ENCODE measurements around the gene GGCT.

The GGCT gene

DNA sequence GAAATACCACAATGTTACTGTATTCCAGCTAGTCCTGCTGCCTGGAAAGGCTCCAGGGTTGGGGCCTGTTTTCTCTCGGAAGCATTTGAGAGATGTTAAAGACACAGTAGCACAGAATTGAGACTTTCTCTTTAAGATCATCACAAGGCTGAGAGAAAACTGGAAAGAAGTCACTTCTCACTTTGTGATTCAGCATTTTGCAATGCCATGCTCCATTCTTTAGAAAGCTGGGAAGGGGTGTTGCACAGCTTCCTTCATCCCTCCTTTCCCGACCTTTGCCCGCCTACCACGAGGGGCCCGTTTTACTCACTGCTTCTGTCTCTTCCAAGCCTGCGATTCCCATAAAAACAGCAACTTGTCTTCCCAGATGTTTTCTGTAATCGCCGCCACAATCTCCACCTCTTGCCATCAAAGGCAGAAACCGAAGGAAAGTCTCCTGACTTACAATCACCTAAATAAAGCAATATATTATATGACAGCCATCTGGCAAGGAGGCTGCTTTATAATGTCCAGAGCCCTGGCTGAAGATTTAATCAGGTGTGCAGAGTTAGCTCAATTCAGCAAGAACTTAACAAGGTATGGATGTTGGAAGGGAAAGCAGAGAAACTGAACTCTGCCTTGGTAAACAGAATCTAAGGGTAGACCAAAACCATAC is 44.9 kb downstream of the GGCT start:
- DNase-seq: no peak

DNA sequence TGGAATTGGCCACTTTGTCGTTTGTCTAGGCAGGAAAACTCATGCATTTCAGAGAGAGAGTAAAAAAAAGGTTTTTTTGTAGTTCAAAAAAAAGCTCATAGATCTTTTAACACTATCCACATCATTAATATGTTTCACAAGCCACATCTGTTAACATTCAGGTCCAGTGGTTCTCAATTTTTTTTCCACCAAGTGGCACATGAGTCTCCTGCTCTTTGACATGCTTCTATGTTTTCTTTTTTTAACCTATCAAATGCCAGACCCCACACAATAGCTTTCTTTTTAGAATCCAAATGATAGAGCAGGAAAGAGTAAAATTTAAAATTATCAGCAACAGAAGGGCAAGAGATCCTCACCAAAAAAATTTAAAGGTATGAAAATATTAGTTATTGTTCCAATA is 46.3 kb downstream of the GGCT start:
- no peak for DNase-seq

DNA sequence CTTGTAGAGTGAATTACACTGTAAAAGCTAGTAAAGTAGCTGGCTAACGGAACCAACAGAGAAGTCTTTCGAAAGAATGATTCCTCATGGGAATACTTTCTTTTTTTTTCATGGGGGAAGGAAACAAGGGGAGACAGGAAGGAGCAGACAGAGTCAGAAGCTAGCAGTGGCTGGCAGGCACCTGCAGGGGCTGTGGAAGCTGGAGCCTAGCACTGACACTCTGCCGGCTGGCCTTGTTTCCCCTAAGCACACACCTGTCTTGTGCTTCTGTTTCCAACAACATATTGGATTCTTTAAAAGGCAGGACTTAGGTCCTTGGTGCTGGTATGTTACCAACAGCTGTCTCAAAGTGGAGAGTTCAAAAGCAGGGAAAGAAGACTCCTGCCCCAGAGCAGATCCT is 50.7 kb downstream of the GGCT start:
- DNase-seq: no peak

DNA sequence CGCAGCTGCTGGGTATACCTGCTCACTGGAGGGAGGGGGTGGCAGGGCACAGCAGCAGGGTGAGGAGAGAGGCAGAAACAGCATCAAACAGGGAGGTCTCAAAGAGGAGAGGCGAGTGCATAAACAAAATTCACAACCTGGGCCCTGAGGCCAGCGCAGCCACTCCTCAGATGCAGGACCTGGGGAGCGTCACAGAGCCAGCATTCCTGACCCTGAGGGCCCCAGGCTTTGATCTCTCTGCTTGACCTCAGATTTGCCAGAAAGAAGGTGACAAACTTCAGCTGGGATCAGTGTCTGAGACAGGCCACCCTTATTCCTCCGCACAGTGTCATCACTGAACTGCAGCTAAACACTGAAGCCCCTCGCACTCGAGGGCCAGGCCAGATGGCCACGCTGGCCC is 51.6 kb downstream of the GGCT start:
- no peak for DNase-seq

DNA sequence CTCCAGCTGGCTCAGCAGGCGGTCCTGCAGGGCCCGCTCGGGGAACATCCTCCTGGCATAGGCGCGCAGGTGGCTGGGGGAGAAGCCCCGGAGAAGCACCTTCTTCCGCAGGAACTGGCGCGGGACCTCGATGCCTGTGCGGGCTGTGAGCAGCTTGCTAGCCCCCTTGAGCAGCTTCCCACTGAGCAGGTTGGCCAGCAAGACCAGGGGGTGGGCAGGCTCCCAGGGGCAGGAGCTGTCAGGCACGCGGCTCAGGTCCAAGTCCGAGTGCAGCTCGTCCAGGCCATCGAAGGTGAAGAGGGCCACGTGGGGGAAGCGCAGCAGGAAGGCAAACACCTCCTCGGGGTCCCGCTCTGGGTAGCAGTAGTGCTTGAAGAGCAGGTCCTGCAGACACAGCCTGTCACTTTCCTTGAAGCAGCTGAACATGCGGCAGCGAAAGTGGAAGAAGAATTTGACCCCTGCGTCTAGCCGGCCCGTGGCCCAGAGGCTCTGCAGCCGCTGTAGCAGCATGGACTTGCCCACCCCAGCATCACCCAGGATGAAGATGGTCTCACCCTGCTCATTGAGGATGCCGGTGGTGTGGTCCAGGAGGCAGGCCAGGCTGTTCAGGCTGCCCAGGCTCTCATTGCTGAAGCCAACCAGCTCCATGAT is 52.2 kb downstream of the GGCT start:
- DNase-seq: no peak

DNA sequence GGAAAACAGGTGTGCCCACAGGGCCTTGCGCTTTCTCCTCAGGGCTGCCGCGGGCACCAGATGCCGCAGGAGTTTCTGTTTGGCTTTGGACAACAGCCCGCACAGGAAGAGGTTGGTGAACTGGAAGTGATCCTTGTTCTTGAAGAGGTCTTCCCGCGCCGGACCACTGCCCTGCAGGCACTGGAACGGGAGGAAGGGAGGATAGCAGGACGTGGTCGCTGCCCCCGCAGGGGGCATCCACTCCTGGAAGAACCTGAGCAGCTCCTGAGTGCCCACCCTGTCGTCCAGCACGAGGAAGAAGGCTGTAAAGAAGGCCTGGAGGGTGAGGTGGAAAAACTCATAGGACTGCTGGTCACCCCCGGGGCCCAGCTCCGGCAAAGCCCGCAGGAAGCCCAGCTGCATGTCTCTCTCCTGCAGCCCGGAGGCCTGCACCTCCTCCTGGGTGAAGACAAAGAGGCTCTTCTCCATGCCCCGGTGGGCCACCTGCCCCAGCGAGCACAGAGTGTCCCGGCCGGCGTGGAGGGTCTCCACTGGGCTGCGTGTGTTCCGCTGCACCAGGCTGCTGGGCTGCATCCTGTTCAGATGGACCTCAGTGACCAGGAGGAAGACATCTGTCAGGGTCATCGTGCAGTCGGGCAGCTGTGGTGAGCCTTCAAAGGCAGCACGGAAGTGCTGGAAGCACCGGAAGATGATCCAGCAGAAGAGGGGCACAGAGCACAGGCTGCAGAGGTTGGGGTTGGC is 52.9 kb downstream of the GGCT start:
- DNase-seq: no peak

DNA sequence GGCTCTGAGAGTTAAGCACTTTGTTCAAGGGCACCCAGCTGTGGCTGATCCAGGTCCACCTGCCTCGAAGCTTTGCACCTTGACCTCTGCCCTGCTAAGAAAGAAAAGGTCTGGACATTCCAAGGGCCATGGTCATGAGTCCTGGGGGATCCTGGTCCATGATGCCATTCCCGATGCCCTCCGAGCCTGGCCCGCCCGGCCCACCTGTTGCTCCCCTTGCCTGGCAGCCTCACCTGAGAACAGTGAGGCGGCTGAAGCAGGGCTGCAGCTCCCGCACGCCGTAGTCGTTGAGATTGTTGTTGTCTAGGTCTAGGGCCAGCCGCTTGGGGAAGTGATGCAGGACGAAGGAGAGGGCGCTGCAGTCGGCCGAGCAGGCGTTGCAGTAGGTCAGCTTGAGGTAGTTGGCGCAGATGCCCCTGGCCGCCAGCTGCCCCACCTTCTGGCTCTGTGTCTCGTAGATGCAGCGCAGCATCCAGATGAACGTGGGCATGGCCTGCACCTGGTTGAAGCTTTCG is 53.6 kb downstream of the GGCT start:
- DNase-seq: no peak

DNA sequence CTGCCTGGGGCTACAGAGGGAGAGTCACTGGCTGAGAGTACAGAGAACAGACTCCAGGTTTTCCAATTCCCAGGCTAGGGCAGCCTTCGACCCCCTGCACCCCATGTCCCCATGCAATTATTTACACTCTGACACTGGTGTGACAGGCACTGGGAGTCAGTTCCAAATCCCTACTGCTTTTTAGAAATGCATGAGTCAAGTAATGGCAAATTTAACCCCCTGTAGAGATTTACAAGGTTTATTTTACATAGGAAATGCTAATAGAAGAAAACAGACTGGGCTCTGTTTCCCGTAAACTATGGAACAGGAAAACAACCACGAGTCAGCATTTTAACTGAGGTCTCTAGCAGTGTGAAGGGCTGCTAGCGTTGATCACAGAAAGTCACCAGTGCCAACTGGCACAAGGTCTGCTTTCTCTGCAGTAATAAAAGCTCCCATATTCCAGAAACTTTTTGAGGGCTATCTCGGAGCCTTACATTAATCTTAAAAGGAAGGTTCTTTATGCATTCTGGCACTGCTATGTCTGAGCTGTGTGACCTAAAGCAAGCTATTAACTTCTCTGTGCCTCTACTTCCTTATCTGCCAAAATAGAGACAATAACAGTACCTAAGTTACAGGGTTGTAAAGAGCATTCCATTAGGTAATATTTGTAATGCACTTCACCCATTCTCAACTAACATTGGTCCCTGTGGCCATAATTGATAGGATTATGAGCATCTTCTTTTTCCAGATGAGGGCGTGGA is 54.2 kb downstream of the GGCT start:
- DNase-seq: no peak

DNA sequence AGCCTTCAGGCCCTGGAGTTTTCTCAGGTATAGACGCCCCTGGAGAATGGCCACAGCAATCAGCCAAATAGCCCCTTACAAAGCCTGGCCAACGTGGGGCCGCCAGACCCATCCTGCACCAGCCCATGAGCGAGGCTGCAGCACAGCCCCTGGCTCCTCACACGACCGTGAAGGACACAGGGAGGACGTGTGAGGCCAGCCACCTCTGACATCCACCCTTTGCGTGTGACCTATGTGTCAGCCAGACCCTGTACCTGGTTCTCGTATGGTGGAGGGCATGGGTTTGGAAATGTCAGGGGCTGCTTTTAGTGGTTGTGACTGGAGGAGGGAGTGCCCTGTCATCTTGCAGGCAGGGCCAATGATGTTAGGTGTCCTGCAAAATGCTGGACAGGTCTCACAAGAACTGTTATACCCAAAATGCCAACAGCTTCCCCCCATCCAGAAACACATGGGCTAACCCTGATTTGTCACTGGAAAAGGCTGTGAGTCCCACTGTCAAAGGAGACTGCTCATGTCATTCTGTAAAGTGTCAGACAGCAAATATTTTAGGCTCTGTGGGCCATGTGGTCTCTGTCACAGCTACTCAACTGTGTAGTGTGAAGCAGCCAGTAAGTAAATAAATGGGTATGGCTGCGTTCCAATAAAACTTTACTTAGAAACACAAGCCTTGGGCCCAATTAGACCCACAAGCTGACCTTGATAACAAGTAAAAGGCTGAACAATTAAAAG is 56.0 kb downstream of the GGCT start:
- DNase-seq: no peak

DNA sequence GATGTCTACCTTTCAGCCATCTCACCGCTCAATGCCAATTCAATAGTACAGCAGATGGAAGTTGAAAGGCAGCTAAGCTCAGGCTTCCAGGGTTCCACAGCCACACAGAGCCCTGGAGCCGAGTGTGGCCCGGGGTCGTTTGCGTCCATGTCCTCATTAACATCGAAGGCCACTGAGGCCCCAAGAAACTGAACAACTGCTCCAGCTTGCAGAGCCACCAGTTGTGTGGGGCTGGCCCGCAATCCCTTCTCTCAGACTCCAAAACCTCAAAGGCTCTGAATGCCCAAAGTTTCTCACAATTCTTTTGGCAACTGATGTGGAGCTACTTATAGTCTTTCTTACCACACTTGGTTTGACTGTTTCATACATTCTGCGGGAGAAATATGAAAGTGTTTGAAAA is 57.2 kb downstream of the GGCT start:
- no peak for DNase-seq
